ENCODE data around the gene VRTN.
"Not testable (repeated sequence)": the region's sequence is repeated elsewhere in the genome, so short reads cannot be mapped to it uniquely, and the experiment has no call there.

The VRTN gene

DNA sequence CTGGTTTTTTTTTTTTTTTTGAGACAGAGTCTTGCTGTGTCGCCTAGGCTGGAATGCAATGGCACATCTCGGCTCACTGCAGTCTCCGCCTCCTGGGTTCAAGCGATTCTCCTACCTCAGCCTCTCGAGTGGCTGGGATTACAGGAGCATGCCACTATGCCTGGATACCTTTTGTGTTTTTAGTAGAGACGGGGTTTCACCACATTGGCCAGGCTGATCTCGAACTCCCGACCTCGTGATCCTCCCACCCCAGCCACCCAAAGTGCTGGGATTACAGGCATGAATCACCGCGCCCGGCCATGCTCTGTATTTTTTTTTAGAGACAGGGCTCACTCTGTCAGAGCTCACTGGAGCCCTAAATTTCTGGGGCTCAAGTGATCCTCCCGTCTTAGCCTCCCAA, 32.6 kb downstream of the VRTN start:
- no peaks in the 10 kb centered on the region for H3K4me1 ChIP-seq (ENCODE audit: insufficient read depth, low read length)
- no peaks in the 10 kb centered on the region for H3K9me3 ChIP-seq (ENCODE audit: low read length)
- no peak overlapping the region for H3K9ac ChIP-seq (ENCODE audit: low read length)
- H3K27ac ChIP-seq (ENCODE audit: low read depth, low read length) = no peak overlapping the region
- H3K27me3 ChIP-seq (ENCODE audit: control insufficient read depth in 1 of 2, insufficient read depth in 2 of 2, low read length in 2 of 2) = no peaks in the 10 kb centered on the region
- no peak overlapping the region for H3K4me3 ChIP-seq (ENCODE audit: low read depth in 1 of 2, low read length in 2 of 2)
- no peaks in the 10 kb centered on the region for H3K36me3 ChIP-seq (ENCODE audit: insufficient read depth, low read length)

DNA sequence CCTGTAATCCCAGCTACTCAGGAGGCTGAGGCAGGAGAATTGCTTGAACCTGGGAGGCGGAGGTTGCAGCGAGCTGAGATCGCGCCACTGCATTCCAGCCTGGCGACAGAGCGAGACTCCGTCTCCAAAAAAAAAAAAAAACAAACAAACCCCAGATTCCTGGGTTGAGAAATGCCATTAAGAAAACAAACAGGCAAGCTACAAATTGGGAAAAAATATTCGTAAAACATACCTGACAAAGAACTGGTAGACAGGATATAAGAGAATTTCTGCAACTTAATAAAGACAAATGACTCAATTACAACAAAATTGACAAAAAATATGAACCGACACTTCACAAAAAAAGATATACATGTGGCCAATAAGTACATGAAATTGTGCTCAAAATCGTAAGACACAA, 33.3 kb downstream of the VRTN start:
- H3K4me1 ChIP-seq (ENCODE audit: insufficient read depth, low read length); H3K27me3 ChIP-seq (ENCODE audit: control insufficient read depth in 1 of 2, insufficient read depth in 2 of 2, low read length in 2 of 2); H3K4me3 ChIP-seq (ENCODE audit: low read depth in 1 of 2, low read length in 2 of 2); H3K27ac ChIP-seq (ENCODE audit: low read depth, low read length); H3K9ac ChIP-seq (ENCODE audit: low read length); H3K36me3 ChIP-seq (ENCODE audit: insufficient read depth, low read length); H3K9me3 ChIP-seq (ENCODE audit: low read length): not testable (repeated sequence)

DNA sequence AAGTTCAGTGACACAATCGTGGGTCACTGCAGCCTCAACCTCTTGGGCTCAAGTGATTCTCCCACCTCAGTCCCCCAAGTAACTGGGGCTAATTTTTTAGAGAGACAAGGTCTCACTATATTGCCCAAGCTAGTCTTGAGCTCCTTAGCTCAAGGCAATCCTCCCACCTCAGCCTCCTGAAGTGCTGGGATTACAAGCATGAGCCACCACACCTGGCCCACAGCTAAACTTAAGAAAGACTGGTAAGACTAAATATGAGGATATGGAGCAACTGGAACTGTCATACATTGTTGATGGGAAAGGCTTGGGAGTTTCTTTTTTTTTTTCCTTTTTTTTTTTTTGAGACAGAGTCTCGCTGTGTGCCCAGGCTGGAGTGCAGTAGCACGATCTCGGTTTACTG, 34.0 kb downstream of the VRTN start:
- no peak overlapping the region for H3K4me3 ChIP-seq (ENCODE audit: low read depth in 1 of 2, low read length in 2 of 2)
- H3K27ac ChIP-seq (ENCODE audit: low read depth, low read length) = no peak overlapping the region
- no peaks in the 10 kb centered on the region for H3K27me3 ChIP-seq (ENCODE audit: control insufficient read depth in 1 of 2, insufficient read depth in 2 of 2, low read length in 2 of 2)
- H3K36me3 ChIP-seq (ENCODE audit: insufficient read depth, low read length) = no peaks in the 10 kb centered on the region
- H3K4me1 ChIP-seq (ENCODE audit: insufficient read depth, low read length) = no peaks in the 10 kb centered on the region
- H3K9ac ChIP-seq (ENCODE audit: low read length) = no peak overlapping the region
- H3K9me3 ChIP-seq (ENCODE audit: low read length) = no peaks in the 10 kb centered on the region

DNA sequence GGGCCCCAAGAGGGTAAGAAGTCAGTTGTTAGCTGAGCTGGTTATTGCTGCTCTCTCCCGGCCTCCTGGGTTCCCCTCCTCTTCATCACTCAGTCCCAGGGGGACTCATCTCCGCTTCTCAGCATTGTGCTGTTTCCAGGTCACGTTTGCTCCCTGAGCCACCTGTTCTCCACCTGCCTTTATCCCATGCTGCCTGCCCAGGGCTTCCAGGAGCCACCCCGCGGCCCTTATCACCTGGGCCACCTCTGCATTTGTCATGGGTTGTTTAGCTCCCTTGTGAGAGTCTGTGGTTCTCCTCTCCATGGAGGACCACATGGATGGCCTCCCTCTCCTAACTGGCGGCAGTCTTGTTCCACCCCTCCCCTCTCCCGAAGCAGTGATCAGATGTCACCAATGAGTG, 41.7 kb downstream of the VRTN start:
- Histone ChIP-seq H3K4me3 (ENCODE audit: low read depth in 1 of 2, low read length in 2 of 2) (no peak overlapping the region), H3K9ac (ENCODE audit: low read length) (no peak overlapping the region), H3K36me3 (ENCODE audit: insufficient read depth, low read length) (no peaks in the 10 kb centered on the region), H3K9me3 (ENCODE audit: low read length) (no peaks in the 10 kb centered on the region), H3K4me1 (ENCODE audit: insufficient read depth, low read length) (no peaks in the 10 kb centered on the region), H3K27ac (ENCODE audit: low read depth, low read length) (no peak overlapping the region), H3K27me3 (ENCODE audit: control insufficient read depth in 1 of 2, insufficient read depth in 2 of 2, low read length in 2 of 2) (peaks cover 0 to 4% of the 10 kb centered on the region in 2 donors)

DNA sequence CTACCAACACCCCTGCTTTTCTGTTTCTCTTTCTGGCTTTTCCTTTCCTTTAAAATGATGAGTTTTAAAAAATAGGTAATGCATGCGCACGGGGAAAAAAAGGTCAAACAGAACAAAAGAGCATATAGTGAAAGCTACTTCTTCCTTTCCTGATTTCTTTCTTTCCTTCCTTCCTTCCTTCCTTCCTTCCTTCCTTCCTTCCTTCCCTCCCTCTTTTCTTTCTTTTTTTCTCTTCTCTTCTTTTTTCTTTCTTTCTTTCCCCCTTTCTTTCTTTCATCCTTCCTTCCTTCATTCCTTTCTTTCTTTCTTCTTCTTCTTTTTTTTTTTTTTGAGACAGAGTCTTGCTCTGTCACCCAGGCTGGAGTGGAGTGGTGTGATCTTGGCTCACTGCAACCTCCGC, 42.2 kb downstream of the VRTN start:
- H3K9me3 ChIP-seq (ENCODE audit: low read length); H3K36me3 ChIP-seq (ENCODE audit: insufficient read depth, low read length); H3K27ac ChIP-seq (ENCODE audit: low read depth, low read length); H3K9ac ChIP-seq (ENCODE audit: low read length); H3K4me1 ChIP-seq (ENCODE audit: insufficient read depth, low read length); H3K27me3 ChIP-seq (ENCODE audit: control insufficient read depth in 1 of 2, insufficient read depth in 2 of 2, low read length in 2 of 2); H3K4me3 ChIP-seq (ENCODE audit: low read depth in 1 of 2, low read length in 2 of 2): not testable (repeated sequence)

DNA sequence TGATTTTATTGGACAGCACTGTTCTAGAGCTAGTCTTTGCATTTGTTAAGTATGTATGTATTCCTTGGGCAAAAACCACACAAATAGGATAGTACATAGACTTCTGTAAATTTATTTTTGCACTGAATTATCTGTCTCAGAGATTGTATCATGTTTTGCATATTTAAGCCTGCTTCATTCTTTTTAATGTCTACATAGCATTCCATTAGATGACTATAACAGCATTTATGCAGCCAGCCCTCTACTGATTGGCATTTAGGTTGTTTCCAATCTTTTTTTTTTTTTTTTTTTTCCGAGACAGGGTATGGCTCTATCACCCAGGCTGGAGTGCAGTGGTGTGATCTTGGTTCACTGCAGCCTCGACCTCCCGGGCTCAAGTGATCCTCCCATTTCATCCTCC, 43.2 kb downstream of the VRTN start:
- no peaks in the 10 kb centered on the region for H3K9me3 ChIP-seq (ENCODE audit: low read length)
- no peak overlapping the region for H3K9ac ChIP-seq (ENCODE audit: low read length)
- H3K4me1 ChIP-seq (ENCODE audit: insufficient read depth, low read length) = no peaks in the 10 kb centered on the region
- H3K4me3 ChIP-seq (ENCODE audit: low read depth in 1 of 2, low read length in 2 of 2) = no peak overlapping the region
- H3K27me3 ChIP-seq (ENCODE audit: control insufficient read depth in 1 of 2, insufficient read depth in 2 of 2, low read length in 2 of 2) = peaks cover 0 to 4% of the 10 kb centered on the region in 2 donors
- H3K36me3 ChIP-seq (ENCODE audit: insufficient read depth, low read length) = no peaks in the 10 kb centered on the region
- H3K27ac ChIP-seq (ENCODE audit: low read depth, low read length) = no peak overlapping the region

DNA sequence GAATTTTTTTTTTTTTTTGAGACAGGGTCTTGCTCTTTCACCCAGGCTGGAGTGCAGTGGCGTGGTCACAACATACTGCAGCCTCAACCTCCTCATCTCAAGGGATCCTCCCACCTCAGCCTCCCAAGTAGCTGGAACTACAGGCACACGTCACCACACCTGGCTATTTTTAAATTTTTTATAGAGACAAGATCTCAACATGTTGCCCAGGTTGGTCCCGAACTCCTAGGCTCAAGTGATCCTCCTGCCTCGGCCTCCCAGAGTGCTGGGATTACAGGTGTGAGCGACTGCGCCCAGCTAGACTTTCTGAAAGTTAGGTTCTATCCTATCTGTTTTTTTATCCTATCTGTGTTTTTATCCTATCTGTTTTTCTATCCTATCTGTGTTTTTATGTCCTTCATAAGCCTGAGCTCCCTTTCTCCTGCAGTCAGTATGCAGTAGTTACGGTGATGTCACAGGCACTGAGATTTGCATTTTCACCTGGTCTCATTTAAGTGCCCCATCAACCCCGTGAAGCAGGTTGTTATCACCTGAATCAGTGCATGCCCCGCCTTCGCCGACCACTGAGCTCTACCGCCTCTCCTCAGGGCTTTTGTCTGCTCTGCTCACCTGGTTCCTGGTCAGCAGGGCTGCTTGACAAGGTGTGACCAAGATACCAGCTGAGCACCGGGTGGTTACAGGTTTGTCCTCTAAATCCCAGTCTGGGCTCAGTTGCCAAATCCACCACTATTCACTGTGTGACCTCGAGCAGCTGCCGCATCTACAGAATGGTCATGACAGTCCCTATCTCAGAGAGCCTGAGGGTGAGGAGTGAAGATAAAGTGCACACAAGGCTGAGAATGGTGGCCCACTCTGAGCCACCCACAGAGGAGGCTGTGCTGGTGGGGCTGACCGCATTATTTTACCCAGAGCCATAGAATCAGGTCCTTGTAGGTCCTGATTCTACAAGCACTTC, 44.6 kb downstream of the VRTN start:
- peaks cover 0 to 4% of the 10 kb centered on the region in 2 donors for H3K27me3 ChIP-seq (ENCODE audit: control insufficient read depth in 1 of 2, insufficient read depth in 2 of 2, low read length in 2 of 2)
- H3K9me3 ChIP-seq (ENCODE audit: low read length) = no peaks in the 10 kb centered on the region
- H3K36me3 ChIP-seq (ENCODE audit: insufficient read depth, low read length) = no peaks in the 10 kb centered on the region
- H3K4me3 ChIP-seq (ENCODE audit: low read depth in 1 of 2, low read length in 2 of 2) = no peak overlapping the region
- no peak overlapping the region for H3K9ac ChIP-seq (ENCODE audit: low read length)
- H3K4me1 ChIP-seq (ENCODE audit: insufficient read depth, low read length) = no peaks in the 10 kb centered on the region
- H3K27ac ChIP-seq (ENCODE audit: low read depth, low read length) = no peak overlapping the region

DNA sequence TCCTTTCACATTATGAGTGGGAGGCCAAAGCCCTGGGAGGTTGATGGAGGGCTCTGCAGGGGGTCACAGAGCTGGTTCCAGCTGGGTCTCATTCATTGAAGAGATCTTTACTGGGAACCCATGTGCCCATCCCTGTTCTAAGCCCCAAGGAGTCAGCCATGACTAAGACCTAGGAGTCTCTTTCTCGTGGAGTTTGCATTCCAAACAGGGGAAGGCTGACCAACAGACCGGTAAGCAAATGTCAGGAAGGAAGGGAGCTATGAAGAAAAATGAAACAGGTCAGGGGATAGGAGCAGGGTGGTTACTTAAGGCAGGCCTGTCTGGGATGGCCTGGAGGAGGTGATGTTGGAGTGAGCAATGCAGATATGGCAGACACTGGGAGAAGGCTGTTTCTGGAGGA, 46.3 kb downstream of the VRTN start:
- Histone ChIP-seq H3K27ac (ENCODE audit: low read depth, low read length) (no peak overlapping the region), H3K4me1 (ENCODE audit: insufficient read depth, low read length) (no peaks in the 10 kb centered on the region), H3K36me3 (ENCODE audit: insufficient read depth, low read length) (no peaks in the 10 kb centered on the region), H3K4me3 (ENCODE audit: low read depth in 1 of 2, low read length in 2 of 2) (no peak overlapping the region), H3K27me3 (ENCODE audit: control insufficient read depth in 1 of 2, insufficient read depth in 2 of 2, low read length in 2 of 2) (peaks cover 0 to 4% of the 10 kb centered on the region in 2 donors), H3K9ac (ENCODE audit: low read length) (no peak overlapping the region), H3K9me3 (ENCODE audit: low read length) (no peaks in the 10 kb centered on the region)

DNA sequence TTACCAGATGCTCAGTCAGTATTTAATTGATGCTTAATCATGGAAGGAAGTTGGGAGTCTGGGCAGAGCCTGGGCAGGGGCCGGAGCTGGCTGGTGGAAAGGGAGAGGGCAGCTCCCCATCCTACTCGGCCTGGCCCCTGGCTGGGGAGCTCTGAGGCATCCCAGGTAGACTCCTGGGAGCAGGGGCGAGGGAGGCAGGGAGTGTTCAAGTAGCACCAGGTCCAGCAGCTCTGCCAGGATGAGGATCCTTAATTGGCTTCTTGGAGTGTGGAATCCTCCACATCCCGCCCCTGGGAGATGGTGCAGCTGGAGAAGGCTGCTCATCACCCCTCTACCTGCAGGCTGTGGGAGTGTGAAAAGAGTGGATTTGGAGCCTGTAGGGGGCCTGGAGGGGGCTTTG, 46.8 kb downstream of the VRTN start:
- H3K9ac ChIP-seq (ENCODE audit: low read length) = no peak overlapping the region
- H3K4me1 ChIP-seq (ENCODE audit: insufficient read depth, low read length) = no peaks in the 10 kb centered on the region
- peaks cover 0 to 4% of the 10 kb centered on the region in 2 donors for H3K27me3 ChIP-seq (ENCODE audit: control insufficient read depth in 1 of 2, insufficient read depth in 2 of 2, low read length in 2 of 2)
- no peaks in the 10 kb centered on the region for H3K36me3 ChIP-seq (ENCODE audit: insufficient read depth, low read length)
- no peak overlapping the region for H3K27ac ChIP-seq (ENCODE audit: low read depth, low read length)
- no peak overlapping the region for H3K4me3 ChIP-seq (ENCODE audit: low read depth in 1 of 2, low read length in 2 of 2)
- no peaks in the 10 kb centered on the region for H3K9me3 ChIP-seq (ENCODE audit: low read length)

DNA sequence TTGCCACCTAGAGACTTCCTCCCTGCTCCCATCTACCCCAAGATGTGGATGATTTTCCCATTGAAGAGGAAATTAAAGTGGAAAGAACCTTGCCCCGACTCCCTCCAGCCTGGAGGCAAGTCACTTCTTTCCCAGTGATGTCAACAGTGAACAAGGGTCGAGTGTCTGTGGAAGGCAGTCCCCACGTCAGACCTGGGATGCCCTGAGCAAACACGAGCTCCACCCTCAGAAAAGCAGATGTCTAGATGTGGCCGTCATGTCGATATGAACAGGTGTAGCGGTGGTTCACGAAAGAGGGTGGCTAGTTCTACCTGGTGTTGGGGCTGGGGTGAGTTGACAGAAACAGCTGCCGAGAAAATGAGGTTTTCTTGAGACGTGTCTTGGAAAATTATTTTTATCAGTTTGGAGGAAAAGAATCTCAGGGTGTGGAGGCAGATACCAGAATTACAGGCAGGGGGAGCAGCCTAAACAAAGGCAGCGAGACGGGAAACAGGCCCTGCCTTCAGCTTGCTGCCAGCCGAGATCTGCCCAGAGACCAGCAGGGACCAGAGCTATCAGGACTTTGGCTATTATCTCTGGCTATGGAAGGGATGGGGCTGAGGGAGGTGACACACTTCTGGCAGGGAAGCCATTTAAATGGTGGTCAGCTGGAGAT, 51.9 kb downstream of the VRTN start:
- Histone ChIP-seq H3K27me3 (ENCODE audit: control insufficient read depth in 1 of 2, insufficient read depth in 2 of 2, low read length in 2 of 2) (peaks cover 0 to 10% of the 10 kb centered on the region in 2 donors), H3K36me3 (ENCODE audit: insufficient read depth, low read length) (no peaks in the 10 kb centered on the region), H3K4me3 (ENCODE audit: low read depth in 1 of 2, low read length in 2 of 2) (no peak overlapping the region), H3K9me3 (ENCODE audit: low read length) (no peaks in the 10 kb centered on the region), H3K4me1 (ENCODE audit: insufficient read depth, low read length) (peaks cover 7% of the 10 kb centered on the region), H3K9ac (ENCODE audit: low read length) (no peak overlapping the region), H3K27ac (ENCODE audit: low read depth, low read length) (no peak overlapping the region)

DNA sequence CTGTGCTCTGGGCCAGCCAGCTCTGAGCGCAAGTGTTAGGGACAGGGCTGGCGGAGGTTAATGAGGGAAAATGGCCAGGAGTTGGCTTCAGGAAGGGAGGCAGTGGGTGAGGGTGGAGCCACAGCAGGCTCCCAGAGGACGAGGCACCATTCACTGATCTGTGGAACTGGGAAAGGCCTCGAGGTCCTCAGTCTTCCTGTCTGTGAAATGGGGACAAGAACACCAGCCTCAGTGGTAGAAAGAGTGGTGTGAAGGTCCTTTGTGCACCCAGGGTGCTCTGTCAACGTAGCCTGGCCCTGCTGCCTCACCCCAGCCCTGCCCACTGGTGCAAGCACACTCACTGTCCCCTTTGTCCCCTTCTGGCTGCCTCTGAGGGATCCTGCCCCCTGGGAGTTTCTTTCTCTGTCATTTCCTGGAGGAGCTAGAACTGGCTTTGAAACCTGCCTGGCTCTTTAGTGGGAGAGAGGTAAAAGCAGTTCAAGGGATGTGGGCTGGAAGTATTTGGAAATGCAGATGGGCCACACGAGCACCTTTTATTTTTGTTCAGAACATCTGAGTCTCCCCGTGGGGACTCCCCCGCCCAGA, 52.7 kb downstream of the VRTN start:
- Histone ChIP-seq H3K4me3 (ENCODE audit: low read depth in 1 of 2, low read length in 2 of 2) (no peak overlapping the region), H3K4me1 (ENCODE audit: insufficient read depth, low read length) (peaks cover 7% of the 10 kb centered on the region), H3K9me3 (ENCODE audit: low read length) (no peaks in the 10 kb centered on the region), H3K36me3 (ENCODE audit: insufficient read depth, low read length) (no peaks in the 10 kb centered on the region), H3K27ac (ENCODE audit: low read depth, low read length) (no peak overlapping the region), H3K9ac (ENCODE audit: low read length) (no peak overlapping the region), H3K27me3 (ENCODE audit: control insufficient read depth in 1 of 2, insufficient read depth in 2 of 2, low read length in 2 of 2) (peaks cover 0 to 15% of the 10 kb centered on the region in 2 donors)
